DMS114 treated with DMSO at 0.1 percent for 48 hours (cell line): ENCODE data around the gene GTF3A.

Experiments
- DNase-seq: peaks from one replicate; lab custom pipeline; 2025; ENCODE audit not compliant: unreplicated experiment; lab: John Stamatoyannopoulos, UW

Gene GTF3A

DNA sequence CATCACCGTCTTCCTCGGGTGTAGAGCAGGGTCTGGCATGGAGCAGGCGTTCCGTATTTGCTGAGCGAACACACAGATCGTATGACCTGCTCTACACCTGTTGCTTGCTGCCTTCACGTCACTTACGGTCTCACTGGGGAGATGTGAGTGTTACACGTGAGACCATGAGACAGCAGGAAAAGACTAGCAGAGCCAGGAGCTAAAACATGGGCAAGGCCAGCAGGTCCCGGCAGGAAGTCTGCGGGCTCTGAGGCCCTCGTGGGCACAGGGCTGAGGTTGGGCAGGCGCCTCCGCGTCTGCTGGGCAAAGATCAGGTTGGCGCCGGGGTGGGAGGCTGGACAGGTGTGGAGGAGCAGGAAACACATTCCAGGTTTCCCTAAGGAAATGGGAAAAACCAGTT is 19.7 kb upstream of the GTF3A start:
- DNase-seq = no peak

DNA sequence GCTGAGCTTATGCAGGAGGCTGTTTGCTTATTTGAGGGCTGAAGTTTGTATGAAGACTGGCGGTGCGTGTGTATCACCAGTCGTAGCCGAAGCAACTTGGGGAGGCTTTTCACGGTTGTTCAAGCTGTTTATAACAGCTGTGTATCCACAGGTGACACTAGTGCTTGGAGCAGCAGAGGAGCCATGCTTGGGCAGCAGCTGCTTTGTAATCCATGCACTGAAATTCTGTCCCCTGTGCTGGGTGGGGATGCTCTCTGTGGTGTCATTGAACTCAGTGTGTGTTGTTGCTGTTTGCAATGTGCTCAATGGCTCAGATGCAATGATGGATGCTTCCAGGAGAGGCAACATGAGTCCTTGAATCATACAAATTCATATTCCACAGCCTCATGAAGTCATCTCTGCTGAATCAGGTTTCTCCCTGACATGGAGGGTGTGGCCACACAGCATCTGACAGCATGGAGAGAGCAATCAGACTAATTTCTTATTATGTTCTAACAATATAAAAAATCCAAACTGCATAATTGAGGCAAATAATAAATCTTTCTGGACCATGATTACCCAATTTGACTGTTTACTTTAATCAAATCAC is 18.8 kb upstream of the GTF3A start:
- no peak for DNase-seq

DNA sequence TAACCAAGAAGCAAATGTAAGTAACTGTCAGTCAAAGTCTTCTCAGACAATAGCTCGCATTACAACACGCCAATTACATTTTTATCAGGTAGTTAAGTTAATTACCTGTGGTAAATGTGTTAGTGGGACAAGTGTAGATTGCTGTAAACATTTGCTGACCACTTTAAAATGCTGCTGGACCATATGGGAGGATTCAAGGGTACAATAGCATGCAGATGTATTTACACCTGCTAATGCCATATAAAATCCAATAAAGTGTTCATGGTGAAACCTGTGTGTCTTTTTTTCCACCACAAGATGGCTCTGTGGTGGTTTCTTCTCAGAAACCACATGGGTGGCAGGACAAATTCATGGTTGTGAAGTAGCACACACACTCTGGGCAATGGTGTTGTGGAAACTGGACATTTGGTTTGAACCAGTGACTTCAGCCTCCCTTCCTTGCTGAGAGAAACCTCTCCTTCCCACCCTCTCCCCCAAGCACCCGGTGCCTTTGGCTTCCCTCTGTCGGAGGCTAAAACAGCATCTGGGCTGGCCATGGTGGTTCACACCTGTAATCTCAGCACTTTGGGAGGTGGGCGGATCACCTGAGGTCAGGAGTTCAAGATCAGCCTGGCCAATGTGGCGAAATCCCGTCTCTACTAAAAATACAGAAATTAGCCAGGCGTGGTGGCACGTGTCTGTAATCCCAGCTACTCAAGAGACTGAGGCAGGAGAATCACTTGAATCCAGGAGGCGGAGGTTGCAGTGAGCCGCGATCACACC is 18.1 kb upstream of the GTF3A start:
- peak; percentile 17 for DNase-seq

DNA sequence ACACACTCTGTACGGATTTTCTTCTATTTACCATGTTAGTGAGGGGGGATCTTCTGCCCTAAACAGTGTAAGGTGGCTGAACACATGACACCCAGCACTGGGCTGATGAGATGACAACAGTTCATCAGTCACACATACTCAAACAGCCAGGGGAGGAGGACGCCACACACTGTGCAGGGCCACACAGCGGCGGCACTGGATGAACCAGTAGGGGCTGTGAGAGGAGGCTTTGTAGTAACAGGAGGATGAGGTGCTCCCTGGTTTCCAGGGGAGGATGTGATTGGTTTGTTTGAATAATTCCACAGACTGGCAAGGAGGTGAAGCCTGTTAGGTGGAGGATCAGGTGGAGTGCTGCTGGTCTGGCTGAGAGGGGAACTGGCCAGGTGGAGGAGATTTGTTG is 16.3 kb upstream of the GTF3A start:
- no peak for DNase-seq

DNA sequence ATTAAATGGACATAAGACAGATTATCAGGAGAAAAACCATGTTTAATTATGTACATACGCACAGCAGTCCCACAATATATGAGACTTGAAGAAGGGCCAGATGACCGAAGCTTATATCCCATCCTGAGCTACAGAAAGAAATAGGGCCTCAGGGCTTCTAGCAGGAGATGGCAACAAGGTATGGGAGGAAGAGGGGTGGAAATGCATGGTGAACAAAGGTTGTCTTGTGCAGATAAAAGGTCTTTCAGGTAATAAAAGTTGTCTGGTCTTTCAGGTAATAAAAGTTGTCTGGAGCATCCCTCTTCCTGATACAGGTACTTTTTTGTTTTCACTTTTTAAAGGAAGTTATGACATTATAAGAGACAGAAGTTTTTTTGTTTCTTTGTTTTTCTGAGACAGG is 15.4 kb upstream of the GTF3A start:
- no peak for DNase-seq

DNA sequence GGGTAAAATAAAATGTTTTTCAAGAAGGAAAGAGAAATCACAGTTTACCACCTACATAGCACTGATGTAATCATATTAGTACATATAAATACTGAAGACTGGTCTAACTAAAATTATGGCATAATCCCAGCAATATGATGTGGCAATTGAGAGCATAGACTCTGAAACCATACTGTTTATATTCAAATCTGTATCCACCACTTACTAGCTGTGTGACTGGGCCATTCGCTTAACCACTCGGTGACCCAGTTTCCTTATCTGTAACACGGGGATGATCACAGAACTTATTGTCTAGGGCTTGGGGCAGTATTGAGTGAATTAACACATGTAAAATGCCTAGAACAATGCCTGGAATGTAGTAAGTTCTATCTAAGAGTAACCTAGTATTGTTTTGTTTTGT is 13.1 kb upstream of the GTF3A start:
- no peak for DNase-seq

DNA sequence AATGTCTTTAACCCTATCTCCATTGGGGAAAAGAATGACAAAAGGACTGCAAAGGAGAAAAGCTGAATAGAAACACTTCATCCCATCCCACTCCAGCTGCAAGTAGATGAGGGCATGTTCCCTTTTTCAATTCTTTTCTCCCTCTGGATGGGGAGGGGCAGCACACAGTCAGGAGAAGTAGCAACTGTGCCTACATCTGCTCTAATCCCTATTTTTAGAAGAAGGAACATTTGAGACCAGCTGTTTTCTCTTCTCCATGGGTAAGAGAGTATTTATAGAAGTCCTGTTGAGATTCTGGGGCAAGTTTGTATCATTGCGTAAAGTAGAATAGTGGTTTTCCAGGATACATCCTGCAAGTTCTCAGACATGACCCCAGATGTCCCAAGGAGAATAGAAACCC is 9.3 kb upstream of the GTF3A start:
- no peak for DNase-seq

DNA sequence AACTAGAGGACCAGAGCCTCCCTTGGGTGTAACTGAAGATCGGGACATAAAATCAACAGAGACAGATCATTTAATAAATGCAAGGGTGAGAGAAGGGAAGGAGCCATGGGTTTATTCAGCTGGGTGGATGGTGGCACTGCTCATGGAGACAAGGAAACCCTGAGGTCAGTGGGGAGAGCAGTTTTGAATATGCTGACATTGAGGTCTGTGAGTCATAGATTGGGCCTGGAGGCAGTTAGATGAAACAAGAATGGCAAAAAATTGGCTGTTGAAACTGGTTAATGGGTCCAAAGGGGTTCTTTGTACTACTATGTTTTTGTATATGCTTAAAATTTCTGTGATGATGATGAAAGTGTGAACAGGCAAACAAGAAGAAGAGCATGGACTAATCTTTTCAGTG is 5.1 kb upstream of the GTF3A start:
- DNase-seq = no peak

DNA sequence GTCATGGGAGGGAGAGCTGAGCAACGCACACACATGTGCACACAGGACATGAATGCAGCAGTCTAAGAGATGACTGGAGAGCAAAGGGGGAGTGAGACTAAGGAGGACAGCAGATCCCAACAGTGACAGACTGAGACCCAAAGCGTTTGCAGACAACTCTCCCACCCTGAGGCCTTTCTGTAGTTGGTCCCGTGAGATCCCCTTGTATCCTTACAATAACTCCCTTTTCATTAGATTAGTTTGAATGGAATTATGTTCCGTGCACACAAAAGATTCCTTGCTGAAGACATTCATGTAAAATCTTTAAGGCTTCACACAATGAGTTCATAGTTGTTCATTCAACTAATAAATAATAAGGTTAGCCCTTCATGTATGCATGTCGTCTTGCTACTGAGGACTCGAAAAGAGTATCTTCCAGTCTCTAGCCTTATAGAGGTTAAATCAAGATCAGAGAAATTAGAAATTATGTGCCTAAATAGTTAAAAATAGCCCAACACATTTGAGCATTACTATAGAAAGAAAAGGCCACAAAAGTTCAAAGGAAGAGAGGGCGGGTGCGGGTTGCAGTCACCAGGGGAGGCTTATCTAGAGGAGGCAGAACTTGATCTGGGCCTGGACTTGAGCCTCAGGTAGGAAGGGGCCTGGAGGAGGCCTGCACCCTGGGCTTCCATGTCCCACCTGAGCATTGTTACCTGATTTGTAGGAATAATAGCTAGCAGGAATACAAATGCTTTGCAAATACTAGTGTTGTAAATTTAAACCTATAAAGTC is 3.1 kb upstream of the GTF3A start:
- no peak for DNase-seq

DNA sequence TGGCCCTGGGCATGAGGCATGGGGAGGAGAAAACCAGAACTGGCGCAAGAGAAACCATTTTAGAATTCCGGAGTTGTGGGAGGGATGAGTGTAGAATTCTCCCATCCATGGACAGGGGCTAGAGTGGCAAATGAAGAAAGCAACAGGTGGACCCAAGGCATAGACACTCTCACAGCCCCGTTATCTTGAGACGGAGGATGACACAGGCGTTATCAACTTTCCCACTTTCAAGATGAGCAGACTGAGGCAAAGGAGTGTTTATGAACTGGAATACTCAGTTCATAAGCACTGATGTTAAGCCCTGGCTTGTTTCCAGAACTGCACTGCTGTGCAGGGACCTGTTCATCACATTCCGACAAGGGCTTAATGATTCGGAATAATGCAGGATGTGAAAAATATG is 1.1 kb upstream of the GTF3A start:
- no peak for DNase-seq

DNA sequence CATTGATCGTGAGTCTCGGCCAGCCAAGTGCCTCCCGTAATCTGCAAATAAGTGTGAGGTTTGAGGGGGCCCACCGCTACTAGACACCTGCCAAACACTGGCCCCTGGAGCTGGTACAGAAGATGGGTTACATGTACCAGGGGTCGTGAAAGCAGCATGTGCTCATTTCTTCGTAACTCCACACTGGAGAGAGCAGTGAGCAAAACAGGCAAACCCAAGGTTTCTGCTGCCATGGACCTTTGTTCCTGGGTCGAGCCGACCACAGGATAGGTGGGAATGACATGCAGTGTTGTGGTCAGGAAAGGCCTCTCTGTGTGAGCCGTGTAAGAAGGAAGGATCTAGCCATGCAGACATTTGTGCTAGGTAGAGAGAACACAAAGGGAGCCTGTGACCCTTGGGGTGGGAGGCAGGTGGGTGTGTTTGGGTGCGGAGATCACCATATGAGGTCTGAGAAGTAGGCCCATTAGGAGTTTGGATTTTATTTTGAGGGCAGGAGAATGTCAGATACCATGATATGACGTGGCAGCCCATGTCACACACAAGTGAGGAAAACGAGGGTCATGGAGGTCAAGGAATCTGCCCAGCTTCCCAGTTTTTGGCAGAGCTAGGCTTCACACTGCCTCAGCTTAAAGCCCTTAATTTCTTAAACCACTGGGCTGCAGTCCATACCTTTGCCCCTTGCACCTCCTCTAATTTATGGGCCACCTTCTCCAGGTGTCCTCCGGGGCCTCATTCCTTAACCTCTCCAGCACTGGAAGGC is 919 bp downstream of the GTF3A start:
- no peak for DNase-seq

DNA sequence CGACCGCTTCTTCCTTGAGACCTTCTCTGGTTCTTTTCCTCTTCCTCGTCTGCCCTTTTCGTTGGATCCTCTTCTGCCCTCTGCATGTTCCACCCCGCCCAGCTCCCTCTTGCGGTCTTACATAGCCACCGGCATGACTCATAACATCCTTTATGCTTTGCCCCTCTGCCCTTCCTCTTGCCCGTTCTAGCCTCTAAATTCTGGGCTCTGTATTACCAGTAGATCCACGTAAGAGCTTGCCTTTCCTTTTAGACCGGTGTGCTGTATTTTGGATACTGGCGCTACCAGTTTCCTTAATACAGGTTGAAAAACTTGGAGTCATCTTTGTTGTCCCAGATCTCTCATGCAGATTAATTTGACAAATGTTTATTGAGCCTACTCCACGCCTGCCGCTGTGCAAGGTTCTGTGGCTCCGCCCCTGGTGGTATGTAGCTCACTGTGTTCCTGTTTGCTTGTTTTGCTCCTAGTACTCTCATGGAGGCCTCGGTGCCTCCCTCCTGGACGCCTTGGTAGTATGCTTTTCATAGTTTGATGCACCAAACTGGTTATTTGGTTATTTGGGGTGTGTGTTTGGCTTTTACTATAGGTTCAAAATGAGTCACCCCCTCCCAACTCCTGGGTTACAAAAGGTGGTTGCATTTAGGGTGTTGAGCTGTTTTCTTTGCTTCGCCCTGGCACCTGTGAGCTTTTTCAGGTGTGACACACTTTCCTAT is 1.7 kb downstream of the GTF3A start:
- DNase-seq = peak; percentile 13

DNA sequence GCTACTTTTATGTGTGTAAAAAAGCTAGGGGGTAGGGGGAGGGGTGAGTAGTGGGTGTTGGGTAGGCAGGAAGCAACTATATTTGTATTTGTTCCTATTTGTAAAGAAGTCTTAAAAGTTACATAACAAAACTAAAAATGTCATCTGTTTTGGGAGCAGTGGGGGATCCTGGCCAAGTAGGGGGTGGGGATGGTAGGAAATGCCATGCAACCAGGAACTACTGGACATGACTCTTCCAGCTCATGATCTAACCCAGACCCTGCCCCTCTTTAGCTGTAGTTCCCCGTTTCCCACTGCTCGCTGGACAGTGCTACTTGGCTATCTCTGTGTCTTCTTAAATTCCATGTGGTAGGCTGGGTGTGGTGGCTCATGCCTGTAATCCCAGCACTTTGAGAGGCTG is 3.2 kb downstream of the GTF3A start:
- no peak for DNase-seq

DNA sequence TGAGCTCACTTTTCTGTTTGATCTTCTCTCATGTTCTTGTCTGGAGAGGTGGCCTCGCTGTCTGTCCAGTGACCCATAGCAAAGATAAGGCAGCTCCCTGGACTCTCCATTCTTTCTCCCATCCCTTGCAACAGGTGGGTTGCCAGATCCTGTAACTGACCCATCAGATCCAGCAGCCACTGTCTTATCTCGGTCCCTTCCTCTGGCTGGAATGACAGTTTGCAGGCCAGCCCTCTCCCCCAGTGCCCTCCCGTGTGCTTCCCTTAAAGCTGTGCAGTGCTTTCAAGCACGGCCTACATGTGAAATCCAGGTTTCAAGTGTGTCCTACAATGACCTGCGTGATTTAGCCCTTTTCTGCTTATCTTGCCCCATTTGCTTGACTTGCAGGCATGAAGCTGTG is 3.7 kb downstream of the GTF3A start:
- no peak for DNase-seq

DNA sequence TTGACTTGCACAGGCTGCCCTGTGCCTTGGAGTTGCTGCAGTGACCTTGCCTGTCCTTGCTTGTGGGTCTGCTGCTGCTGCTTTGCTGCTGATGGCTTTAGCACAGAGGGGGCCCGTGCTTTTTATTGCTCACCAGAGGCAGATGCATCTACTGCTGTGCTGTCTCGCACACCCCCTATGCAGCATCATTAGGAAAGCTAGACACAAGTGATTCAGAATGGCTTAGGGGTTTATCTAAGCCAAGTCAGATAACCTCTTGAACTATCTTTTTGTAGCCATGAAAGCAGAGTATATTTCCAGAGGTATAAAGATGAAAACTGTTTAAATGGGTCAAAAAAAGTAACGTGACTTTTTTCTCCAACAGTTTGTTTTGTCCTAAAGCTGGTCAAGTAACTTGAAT is 7.8 kb downstream of the GTF3A start:
- DNase-seq = no peak

DNA sequence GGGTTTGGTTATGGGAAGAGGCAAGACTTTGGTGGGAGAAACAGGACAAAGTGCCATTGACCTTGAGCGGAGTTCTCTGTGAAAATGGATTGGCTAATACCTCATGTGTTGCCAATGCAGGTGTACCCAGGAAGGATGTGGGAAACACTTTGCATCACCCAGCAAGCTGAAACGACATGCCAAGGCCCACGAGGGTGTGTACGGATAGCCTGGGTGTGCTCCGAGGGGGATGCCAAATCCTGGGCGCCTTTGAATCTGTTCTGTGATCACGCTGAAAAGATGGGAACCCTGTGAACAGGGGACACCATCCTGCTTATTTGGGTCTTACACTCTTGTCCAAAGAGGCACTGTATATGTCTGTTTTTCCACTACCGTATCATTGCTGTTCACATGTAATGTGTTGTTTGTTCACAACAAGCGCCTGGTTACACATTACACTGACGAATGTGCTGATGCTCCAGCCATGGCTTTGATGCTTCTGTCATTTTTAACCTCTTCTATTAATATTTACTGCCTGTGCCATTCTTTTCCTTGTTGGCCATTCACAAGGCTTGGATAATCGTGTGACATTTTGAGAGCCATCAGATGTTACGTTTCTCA is 8.3 kb downstream of the GTF3A start:
- DNase-seq = no peak

DNA sequence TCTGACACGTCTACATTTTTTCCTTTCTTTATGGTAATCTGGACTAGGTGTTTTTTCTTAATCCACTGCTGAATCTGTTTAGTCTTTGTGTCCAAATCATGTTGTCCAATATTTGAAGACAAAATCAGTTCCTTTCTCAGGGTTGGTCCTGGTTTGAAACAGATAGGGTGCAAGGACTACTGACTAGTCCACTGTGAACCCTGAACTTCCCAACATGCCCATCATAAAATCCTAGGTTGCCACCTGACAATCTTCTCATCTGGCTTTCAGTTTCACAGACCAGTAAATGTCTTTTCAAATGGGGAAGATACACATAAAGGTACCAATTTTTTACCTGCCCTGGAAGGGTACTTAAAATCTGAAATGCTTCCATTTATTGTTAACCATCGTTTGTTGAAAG is 12.7 kb downstream of the GTF3A start:
- DNase-seq = no peak

DNA sequence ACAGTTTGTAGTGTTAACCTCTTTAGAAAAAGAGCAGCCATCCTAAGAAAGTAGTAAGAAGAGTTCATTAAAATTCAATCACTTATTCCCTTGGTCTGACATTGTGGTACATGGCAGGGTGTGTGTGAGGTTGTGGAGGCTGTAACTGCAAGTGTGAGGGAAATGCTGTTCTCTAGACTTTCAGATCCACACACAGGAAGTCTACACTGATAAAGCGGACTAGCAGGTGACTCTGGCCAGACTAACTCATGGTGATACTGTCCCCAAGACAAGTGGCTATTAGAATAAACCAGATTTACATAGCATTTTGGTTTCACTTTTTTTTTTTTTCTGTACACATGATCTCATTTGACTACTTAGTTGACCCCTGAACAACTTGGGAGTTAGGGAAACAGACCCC is 16.0 kb downstream of the GTF3A start:
- no peak for DNase-seq

DNA sequence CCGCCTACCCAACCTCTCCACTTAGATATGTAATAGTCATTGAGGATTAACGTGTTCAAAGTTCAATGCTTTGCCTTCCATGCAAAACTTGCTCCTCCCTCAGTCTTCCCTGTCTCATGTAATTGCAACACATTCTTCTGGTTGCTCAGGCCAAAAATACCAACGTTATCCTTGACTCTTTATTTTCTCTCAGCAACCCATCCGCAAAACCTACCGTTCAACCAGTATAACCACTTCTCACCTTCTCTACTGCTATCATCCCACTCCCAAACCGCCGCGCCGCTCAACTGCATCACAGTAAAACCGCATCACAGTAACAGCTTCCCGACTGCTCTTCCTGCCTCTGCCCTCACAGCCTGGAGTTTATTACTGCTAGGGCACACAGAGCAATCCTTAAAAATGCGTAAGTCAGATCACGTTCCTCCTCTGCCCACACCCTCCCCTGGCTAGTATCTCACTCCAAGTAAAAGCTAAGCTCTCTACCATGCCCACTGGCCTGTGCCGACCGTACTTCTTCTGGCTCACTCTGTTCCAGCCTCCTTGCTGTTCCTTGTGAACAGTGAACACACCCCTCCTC is 17.7 kb downstream of the GTF3A start:
- no peak for DNase-seq

DNA sequence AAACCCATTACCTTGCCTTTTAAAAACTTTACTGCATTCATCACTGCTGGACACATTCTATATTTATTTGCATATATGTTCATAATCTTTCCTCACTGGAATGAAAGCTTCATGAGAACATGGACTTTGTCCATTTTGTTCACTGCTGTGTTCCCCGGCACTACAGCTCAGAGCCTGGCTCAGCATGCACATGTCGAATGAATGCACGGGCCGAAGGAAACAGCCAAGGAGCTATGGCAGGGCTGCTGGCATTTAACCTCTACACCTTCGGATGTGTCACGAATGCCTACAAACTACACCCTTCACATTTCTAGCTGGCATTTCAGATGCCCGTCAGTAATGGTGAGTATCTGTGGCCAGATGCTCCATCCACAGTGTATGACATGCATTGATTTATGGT is 18.4 kb downstream of the GTF3A start:
- no peak for DNase-seq
